ENCODE measurements around the gene CFTR. TPM values are rescaled to one million over a fixed set of nuclear protein-coding genes. Genes with fewer than 3 reads are reported as not detected.

CFTR gene
- total RNA-seq, 1 experiment from 2014 or later, result not detected

DNA sequence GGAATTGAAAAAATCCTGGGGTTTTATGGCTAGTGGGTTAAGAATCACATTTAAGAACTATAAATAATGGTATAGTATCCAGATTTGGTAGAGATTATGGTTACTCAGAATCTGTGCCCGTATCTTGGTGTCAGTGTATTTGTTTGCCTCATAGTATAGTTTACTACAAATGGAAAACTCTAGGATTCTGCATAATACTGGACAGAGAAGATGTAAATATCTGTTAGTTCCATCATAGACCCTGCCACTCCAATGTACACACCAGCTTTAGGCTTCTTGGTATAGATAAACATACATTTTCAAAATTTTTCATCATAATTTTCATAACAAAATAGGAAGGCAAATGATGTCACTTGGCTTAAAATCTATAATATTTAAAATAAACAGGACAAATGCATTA is 108.1 kb downstream of the CFTR start:
- DNase-seq (ENCODE audit: low read depth), result no peak

DNA sequence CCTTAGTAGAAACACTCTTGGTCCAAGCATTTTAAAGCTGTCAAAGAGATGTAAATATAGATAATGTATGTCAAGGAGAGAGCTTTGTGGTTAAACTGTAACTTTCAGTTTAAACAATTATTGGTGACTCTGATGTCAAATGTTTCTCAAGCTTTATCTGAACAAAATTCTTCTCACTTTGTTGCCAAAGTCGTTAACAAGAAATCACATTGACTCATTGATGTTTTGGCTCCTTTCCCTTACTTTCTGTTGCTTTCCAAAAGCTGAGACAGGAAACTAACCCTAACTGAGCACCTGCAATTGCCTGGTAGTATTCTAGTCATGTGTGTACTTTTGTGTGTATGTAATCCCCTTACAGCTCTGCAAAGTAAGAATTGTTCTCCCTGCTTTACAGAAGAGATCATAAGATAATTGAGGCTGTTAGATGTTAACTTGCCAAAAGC is 108.5 kb downstream of the CFTR start:
- DNase-seq (ENCODE audit: low read depth), result no peak

DNA sequence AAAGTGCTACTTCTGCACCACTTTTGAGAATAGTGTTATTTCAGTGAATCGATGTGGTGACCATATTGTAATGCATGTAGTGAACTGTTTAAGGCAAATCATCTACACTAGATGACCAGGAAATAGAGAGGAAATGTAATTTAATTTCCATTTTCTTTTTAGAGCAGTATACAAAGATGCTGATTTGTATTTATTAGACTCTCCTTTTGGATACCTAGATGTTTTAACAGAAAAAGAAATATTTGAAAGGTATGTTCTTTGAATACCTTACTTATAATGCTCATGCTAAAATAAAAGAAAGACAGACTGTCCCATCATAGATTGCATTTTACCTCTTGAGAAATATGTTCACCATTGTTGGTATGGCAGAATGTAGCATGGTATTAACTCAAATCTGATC is 110.4 kb downstream of the CFTR start:
- no peak for DNase-seq (ENCODE audit: low read depth)

DNA sequence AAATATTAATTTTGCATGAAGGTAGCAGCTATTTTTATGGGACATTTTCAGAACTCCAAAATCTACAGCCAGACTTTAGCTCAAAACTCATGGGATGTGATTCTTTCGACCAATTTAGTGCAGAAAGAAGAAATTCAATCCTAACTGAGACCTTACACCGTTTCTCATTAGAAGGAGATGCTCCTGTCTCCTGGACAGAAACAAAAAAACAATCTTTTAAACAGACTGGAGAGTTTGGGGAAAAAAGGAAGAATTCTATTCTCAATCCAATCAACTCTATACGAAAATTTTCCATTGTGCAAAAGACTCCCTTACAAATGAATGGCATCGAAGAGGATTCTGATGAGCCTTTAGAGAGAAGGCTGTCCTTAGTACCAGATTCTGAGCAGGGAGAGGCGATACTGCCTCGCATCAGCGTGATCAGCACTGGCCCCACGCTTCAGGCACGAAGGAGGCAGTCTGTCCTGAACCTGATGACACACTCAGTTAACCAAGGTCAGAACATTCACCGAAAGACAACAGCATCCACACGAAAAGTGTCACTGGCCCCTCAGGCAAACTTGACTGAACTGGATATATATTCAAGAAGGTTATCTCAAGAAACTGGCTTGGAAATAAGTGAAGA is 112.3 kb downstream of the CFTR start:
- DNase-seq (ENCODE audit: low read depth), result no peak

DNA sequence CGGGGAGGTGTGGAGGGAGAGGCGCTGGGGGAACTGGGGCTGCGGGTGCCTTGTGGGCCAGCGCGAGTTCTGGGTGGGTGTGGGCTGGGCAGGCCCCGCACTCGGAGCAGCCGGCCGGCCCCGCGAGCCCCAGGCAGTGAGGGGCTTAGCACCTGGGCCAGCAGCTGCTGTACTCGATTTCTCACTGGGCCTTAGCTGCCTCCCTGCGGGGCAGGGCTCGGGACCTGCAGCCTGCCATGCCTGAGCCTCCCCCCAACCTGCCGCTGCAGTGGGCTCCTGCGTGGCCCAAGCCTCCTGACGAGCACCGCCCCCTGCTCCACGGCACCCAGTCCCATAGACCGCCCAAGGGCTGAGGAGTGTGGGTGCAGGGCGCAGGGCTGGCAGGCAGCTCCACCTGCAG is 116.3 kb downstream of the CFTR start:
- DNase-seq (ENCODE audit: low read depth), result no peak

DNA sequence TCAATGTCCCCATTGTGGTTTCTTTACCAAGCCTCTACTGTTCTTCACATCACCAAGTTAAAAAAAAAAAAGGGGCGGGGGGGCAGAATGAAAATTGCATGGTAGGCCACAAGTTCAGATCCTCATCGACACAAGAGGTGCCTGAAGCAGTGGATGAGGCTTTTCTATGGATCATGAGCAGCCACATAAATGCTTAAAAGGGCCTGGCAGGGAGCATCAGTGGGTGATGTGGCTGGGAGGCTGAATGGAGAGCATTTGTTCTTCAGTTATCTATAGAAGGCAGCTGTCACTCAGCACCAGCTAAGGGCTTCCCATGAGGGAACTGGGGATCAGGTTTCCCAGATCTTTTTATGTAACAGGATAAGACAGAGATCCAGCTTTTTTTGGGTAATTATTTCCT is 117.9 kb downstream of the CFTR start:
- DNase-seq (ENCODE audit: low read depth), result no peak

DNA sequence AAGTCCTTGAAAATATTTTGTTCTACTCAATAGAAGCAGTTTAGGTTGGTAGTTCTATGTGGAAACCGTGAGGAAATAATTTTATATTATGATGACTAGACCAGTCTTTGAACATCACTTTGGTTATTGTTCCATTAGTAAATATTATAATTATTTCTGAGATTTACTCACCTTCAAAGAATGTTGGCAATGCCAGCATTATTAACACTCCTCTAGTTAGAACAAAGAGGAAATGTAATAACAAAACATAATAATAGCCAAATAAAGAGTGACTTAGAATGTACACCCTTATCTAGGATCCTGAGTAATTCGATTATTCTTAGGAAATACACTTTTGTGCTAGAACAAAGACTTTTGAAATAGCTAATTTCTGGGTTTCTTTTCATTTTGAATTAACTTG is 121.1 kb downstream of the CFTR start:
- no peak for DNase-seq (ENCODE audit: low read depth)

DNA sequence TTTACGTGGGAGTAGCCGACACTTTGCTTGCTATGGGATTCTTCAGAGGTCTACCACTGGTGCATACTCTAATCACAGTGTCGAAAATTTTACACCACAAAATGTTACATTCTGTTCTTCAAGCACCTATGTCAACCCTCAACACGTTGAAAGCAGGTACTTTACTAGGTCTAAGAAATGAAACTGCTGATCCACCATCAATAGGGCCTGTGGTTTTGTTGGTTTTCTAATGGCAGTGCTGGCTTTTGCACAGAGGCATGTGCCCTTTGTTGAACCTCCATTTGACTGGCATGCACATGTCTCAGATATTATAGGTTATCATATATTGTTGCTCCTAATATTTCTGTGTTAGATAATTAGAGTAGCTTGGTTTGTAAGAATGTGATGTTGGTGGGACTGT is 123.8 kb downstream of the CFTR start:
- DNase-seq (ENCODE audit: low read depth), result no peak

DNA sequence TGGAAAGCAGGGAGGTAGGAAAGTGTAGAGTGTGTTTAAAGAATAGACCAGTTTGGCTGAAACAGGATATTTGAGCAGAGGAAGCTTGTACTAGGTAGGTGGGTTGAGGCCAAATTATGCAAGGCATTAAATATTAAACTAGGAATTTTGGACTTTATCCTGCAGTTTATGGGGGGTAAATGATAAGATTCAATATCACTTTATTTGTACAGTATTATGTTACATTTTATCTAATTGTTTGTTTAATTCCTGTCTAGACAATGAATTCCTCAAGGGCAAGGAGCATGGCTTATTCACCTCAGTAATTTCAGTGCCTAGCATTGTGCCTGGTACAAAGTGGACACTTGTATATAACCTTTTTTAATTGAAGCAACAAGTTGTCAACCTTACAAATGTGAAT is 125.9 kb downstream of the CFTR start:
- DNase-seq (ENCODE audit: low read depth), result no peak

DNA sequence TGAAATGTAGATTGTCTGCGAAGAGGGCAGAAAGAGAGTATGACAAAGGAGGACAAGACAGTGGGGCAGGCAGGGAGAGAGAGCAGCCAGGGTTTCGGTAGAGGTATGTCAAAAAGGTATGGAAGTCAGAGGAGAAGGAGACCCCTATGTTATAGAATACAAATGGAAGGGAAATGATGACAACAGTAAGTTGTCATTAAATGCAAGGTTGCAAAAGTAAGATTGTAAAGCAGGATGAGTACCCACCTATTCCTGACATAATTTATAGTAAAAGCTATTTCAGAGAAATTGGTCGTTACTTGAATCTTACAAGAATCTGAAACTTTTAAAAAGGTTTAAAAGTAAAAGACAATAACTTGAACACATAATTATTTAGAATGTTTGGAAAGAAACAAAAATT is 126.3 kb downstream of the CFTR start:
- DNase-seq (ENCODE audit: low read depth), result no peak

DNA sequence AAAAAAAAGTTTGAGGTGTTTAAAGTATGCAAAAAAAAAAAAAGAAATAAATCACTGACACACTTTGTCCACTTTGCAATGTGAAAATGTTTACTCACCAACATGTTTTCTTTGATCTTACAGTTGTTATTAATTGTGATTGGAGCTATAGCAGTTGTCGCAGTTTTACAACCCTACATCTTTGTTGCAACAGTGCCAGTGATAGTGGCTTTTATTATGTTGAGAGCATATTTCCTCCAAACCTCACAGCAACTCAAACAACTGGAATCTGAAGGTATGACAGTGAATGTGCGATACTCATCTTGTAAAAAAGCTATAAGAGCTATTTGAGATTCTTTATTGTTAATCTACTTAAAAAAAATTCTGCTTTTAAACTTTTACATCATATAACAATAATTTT is 130.6 kb downstream of the CFTR start:
- DNase-seq (ENCODE audit: low read depth), result no peak

DNA sequence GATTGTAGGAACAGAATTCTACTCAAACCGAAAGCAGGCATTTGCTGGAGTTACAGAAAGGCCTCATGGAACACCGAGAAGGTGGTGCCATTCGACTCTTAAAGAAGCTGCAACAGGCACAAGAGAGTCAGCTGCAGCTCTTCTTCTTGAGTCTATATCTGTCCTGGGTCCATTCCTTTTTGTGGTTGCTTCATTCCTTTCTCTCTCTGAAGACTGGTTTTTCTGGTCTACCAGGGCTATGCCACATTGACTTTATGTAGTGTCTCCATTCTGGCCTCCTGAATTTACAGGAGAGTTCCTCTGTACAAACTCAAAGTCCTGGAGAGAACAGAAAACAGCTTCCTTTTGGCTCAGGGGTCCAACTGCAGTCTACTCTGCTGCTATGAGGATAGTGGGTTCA is 132.8 kb downstream of the CFTR start:
- DNase-seq (ENCODE audit: low read depth), result no peak

DNA sequence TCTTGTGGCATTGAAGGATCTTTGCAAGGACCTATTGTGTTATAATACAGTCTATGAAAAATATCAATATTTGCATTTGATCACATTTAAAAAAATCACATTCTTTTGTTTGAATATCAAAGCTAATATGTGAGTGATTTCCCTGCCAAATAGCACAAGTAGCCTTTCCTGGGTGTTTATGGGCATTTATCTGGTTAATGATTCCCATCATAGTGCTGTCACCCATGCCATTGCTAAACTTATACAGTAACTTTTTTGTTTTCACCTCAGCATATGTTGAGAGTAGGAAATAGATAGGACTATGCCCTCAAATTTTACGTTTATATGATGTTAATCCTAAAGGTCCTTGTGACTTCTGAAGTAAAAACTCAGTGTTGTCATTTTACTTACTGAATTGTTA is 136.9 kb downstream of the CFTR start:
- DNase-seq (ENCODE audit: low read depth), result no peak

DNA sequence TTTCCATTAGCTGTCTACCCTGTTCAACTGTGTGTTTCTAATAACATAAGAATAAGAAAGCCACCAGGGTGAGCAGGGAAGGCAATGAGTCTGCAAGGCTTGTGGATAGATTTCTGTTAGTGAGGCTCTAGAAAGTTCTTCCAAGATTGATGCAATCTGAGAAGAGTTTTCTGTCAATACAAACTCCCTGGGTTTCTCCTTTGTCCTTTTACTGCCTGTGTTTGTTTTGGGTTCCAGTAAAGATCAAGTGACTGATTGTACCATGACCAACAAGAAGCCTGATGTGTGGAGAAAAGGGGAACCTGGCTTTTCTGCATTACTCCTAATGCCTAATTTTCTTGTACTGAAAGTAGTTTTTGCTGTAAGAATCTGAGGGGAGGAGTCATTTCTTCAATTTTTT is 139.9 kb downstream of the CFTR start:
- no peak for DNase-seq (ENCODE audit: low read depth)

DNA sequence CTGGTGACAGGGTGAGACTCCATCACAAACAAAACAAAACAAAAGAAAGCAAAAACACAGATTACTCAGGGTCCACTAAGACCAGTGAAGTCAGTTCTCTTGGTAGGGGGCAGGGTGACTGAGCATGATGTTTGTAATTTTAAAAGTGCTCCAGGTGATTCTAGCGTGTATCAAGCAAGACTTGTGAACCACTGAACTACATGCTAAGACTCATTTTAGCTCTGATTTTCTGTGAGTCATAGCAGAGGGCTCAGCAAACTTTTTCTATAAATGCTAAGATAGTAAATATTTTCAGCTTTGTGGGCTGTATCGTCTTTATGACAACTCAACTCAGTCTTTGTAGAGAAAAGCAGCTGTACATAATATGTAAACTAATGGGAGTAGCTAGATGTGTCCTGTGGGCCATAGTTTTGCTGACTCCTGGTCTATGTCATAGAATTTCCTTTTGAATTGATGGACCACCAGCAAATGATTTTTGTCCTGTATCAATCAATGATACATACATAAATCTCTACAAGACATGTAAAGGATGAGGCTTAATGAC is 141.3 kb downstream of the CFTR start:
- DNase-seq (ENCODE audit: low read depth), result no peak

DNA sequence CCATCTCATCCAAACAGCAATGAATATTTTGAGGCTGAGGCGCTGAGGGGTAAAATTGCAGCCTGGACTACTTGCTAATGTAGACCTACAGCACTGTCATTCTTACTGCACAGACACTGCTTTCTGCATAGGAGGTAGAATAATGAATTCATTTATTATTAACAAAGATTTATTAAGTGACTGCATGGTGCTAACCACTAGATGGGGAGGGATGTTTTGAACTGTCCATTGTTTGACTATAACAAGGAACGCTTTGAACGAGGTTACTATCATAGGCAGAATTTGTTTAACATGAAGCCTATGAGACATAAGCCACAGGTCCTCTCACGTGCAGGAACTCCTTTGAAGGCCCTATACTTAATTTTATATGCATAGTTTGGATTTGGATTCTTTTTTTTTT is 143.8 kb downstream of the CFTR start:
- no peak for DNase-seq (ENCODE audit: low read depth)

DNA sequence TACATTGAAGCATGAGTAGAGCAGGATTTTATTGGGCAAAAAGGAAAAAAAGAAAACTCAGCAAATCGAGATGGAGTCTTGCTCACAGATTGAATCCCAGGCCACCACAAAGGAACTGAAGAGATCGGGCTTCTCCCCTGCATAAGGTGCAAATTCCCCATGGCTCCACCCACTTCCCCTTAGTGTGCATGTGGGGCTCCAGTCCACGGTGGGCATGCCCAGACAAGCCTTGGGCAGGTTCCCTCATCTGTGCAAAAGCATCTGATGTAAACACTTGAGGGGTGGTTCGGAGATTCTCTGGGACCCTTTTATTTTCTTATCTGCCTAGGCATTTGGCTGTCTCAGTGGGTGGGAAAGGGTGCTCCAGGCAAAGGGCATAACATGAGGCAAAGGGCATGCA is 150.7 kb downstream of the CFTR start:
- DNase-seq (ENCODE audit: low read depth), result no peak

DNA sequence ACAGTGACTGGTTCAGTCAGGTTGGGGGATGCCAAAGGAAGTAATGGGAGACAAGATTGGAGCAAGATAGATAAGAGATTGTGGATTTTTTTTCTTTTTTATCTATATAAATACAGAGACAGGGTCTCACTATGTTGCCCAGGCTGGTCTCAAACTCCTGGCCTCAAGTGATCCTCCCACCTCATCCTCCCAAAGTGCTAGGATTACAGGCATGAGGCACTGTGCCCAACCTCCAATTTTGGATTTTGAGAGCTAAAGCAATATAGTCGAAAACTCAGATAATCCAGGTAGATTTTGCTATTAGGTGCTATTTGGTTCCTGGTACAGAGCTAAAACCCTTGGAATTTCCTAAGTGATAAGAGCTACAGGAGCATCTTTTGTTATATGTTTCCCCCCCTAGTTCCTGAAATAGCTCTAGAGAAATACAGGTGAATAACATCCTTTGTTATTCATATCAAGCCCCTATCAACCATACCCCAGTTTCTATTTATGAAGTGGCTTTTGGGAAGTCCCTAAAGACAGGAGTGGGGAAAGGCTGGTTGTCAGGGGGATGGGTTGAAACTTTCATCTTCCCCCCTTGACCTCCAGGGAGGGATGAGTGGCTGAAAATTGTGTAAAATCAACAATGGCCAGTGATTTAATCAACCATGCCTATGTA is 151.2 kb downstream of the CFTR start:
- no peak for DNase-seq (ENCODE audit: low read depth)

DNA sequence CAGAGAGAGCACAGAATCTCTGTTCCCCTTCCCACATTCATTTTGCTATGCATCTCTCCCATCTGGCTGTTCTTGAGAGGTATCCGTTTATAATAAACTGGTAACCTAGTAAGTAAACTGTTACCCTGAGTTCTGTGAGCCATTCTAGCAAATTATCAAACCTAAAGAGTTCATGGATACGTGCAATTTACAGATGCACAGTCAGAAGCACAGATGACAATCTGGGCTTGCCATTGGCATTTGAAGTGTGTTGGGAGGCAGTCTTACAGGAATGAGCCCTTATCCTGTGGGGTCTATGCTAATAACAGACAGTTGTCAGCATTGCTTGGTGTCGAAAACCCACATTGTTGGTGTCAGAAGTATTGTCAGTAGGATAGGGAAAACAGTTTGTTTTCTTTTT is 151.8 kb downstream of the CFTR start:
- no peak for DNase-seq (ENCODE audit: low read depth)

DNA sequence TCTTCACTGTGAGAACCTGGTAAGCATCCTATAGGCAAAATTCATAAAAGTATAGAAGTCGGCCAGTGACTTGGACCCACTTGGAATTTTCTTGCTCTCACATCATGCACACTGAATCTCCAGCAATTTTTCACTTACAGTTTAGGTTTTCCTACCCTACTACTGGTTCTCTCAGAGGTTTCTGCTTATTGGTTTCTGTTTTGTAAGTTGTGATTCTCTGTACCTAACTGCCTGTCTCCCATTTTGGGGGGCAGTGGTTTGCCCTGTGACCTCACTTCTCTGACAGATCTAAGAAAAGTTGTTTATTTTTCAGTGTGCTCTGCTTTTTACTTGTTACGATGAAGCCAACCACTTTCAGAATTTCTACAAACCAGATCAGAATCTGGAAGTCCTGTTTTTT is 158.1 kb downstream of the CFTR start:
- no peak for DNase-seq (ENCODE audit: low read depth)

DNA sequence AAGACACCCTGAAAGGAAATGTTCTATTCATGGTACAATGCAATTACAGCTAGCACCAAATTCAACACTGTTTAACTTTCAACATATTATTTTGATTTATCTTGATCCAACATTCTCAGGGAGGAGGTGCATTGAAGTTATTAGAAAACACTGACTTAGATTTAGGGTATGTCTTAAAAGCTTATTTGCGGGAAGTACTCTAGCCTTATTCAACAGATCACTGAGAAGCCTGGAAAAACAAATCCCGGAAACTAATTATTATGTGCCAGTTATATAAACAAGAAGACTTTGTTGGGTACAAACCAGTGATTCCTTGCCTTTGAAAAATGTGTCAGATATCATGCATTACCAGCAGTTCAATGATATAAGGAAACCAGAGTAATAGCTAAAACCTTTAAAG is 160.1 kb downstream of the CFTR start:
- DNase-seq (ENCODE audit: low read depth), result no peak

DNA sequence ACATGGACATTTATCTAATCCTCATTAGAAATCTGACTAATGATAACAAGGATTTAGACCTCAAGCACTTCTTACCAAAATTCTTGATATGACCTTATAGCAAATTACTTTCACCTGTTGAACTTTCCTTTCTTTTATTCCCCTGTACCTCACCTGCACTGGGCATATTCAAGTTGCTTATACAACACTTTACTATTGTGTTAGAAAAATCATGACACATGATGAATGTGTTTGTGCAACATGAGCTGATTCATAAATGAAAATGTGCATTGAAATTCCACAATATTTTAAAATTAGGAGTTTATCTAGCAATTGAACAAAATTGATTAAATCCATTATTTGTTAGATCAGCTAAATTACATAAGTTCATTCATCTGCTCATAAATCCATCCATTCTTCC is 160.6 kb downstream of the CFTR start:
- DNase-seq (ENCODE audit: low read depth), result no peak

DNA sequence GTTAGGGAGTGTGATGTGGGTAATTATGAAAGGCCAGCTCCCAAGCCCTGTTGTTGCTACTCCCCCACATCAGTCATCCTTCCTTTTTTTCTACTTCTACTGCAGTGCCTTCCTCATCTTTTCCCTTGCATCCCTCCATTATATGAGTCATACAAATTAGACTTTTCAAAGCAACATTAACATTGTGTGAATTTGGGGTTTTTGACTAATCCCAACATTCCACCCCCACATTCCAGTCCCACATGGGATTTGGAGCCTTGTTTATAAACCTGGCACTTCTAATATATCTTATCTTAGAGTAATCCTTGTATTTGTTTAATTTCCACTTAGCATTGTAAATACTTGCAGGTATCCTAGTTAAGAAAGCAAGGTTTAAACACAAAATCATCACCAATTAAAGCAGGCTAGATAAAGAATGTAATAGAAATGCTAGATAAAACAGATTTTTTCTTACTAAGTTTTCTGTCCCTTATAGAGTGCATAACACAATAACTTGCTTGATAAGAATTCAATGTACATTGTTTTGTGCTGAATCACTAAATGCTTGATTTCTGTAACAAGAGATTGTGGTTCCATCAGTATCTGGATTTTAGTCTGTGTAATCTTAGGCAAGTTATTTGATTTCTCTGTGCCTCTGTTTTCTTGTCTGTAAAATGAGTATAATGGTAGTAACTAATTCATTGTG is 165.8 kb downstream of the CFTR start:
- DNase-seq (ENCODE audit: low read depth), result peak; percentile 64

Measured in LHCN-M2 (cell line).